Progenitor cell of endocrine pancreas (in vitro differentiated cells): ENCODE results near the gene BICRA. TPM values are rescaled to one million over a fixed set of nuclear protein-coding genes. Genes with fewer than 3 reads are reported as not detected.

Experiments used
- DNase-seq: peaks from one replicate; pipeline ENCODE4 v3.0.0; 2021; ENCODE audit warnings: low spot score; ENCODE audit not compliant: unreplicated experiment
- H3K27ac Mint-ChIP-seq: 2 replicates; pipeline ENCODE4 v1.8.0; 2021; ENCODE audit warnings: mild to moderate bottlenecking, moderate library complexity, mixed read lengths
- H3K27me3 Mint-ChIP-seq: 2 replicates; pipeline ENCODE4 v1.8.0; 2021; ENCODE audit warnings: mixed read lengths
- H3K36me3 Mint-ChIP-seq: 2 replicates; pipeline ENCODE4 v1.8.0; 2022; ENCODE audit warnings: mixed read lengths; ENCODE audit not compliant: insufficient read depth
- H3K4me1 Mint-ChIP-seq: 2 replicates; pipeline ENCODE4 v1.8.0; 2021; ENCODE audit warnings: low read depth, mixed read lengths
- H3K4me3 Mint-ChIP-seq: 2 replicates; pipeline ENCODE4 v1.8.0; 2021; ENCODE audit warnings: low read depth, mild to moderate bottlenecking, moderate library complexity, mixed read lengths
- H3K9me3 Mint-ChIP-seq: 2 replicates; pipeline ENCODE4 v1.8.0; 2021; ENCODE audit warnings: low read depth, mixed read lengths
- total RNA-seq: library from RNA; stranded (reverse); gene quantifications from 2 replicates; pipeline ENCODE4 v1.2.1, GENCODE V29; 2021
- TF ChIP-seq, protein P1 (sequence below): fragments of 200-600 bp; sonication (generic); IDR thresholded peaks from one replicate; pipeline ENCODE4 v1.5.0; 2021; ENCODE audit warnings: antibody characterized with exemption, mild to moderate bottlenecking; ENCODE audit not compliant: unreplicated experiment

Gene BICRA
- total RNA-seq, 1 donor from 2014 or later = 37.4 TPM

GRCh38 chr19:47600246-47601179 lies 8.4 kb upstream of the BICRA start:
- Mint-ChIP-seq H3K36me3 (no peaks in the 10 kb centered on the region), H3K27ac (peak overlapping the region; percentile 88), H3K4me3 (peak overlapping the region; percentile 75), H3K27me3 (peaks cover 17% of the 10 kb centered on the region), H3K9me3 (no peaks in the 10 kb centered on the region), H3K4me1 (peaks cover 10% of the 10 kb centered on the region)
- TF ChIP-seq, protein P1, sequence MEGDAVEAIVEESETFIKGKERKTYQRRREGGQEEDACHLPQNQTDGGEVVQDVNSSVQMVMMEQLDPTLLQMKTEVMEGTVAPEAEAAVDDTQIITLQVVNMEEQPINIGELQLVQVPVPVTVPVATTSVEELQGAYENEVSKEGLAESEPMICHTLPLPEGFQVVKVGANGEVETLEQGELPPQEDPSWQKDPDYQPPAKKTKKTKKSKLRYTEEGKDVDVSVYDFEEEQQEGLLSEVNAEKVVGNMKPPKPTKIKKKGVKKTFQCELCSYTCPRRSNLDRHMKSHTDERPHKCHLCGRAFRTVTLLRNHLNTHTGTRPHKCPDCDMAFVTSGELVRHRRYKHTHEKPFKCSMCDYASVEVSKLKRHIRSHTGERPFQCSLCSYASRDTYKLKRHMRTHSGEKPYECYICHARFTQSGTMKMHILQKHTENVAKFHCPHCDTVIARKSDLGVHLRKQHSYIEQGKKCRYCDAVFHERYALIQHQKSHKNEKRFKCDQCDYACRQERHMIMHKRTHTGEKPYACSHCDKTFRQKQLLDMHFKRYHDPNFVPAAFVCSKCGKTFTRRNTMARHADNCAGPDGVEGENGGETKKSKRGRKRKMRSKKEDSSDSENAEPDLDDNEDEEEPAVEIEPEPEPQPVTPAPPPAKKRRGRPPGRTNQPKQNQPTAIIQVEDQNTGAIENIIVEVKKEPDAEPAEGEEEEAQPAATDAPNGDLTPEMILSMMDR = no peak
- DNase-seq = peak; percentile 99

DNA sequence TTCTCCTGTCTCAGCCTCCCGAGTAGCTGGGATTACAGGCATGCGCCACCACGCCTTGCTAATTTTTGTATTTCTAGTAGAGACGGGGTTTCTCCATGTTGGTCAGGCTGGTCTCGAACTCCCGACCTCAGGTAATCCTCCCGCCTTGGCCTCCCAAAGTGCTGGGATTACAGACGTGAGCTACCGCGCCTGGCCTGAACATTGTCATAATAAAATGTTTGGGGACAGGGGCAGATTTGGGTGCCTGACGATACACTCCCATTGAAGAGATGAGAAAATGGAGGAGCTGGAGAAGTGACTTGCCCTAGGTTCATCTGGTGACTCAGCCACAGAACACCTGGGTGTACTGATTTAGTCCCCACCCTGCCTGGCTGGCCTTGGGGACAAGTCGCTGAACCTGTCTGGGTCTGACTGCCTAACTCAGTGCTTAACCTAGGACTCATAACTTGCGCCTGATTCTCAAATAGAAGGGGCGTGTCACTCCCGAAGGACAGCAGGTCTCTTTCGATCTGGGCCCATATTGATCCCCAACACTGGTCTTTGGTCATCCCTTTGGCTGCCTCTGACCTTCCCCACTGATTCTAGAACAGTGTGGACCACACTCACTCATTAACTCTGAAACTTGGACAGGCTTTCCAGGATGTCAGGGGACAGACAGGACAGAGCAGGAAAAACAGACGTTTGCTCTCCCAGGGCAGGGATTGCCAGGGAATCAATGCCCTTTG lies 7.6 kb upstream of the BICRA start:
- no peak for DNase-seq
- Mint-ChIP-seq H3K36me3 (no peaks in the 10 kb centered on the region), H3K27me3 (peaks cover 17% of the 10 kb centered on the region), H3K4me3 (peak overlapping the region; percentile 75), H3K9me3 (no peaks in the 10 kb centered on the region), H3K27ac (peak overlapping the region; percentile 88), H3K4me1 (peaks cover 10% of the 10 kb centered on the region)
- TF ChIP-seq, protein P1 = no peak

- no peak for DNase-seq
- Mint-ChIP-seq H3K4me3 (peak overlapping the region; percentile 29), H3K4me1 (peaks cover 8% of the 10 kb centered on the region), H3K36me3 (no peaks in the 10 kb centered on the region), H3K27me3 (peaks cover 10% of the 10 kb centered on the region), H3K27ac (no peak overlapping the region), H3K9me3 (no peaks in the 10 kb centered on the region)
- TF ChIP-seq, protein P1 = no peak
These were observed 5.0 kb upstream of the BICRA start for GRCh38 chr19:47603706-47604565.

GRCh38 chr19:47607564-47608073 lies 1.3 kb upstream of the BICRA start:
- DNase-seq = no peak
- TF ChIP-seq, protein P1 = no peak
- H3K4me1 Mint-ChIP-seq = peaks cover 14% of the 10 kb centered on the region
- peak overlapping the region; percentile 90 for H3K27ac Mint-ChIP-seq
- no peaks in the 10 kb centered on the region for H3K9me3 Mint-ChIP-seq
- peak overlapping the region; percentile 81 for H3K4me3 Mint-ChIP-seq
- H3K36me3 Mint-ChIP-seq = no peaks in the 10 kb centered on the region
- peaks cover 3% of the 10 kb centered on the region for H3K27me3 Mint-ChIP-seq
